Measurements from ENCODE around the gene C2orf80.
"Not testable (repeated sequence)": the region's sequence is repeated elsewhere in the genome, so short reads cannot be mapped to it uniquely, and the experiment has no call there.

The C2orf80 gene

GRCh38 chr2:208128136-208128535, 61.7 kb downstream of the C2orf80 start:
- no peaks in the 10 kb centered on the region for H3K27me3 ChIP-seq
- H3K9me3 ChIP-seq (replicated peaks in 1 of 11): peaks cover 0 to 5% (median 0%) of the 10 kb centered on the region in 11 experiments; a peak in 3 of 22 replicates
- no peak overlapping the region for H3K9ac ChIP-seq
- H3K27ac ChIP-seq: no peak overlapping the region
- no peak overlapping the region for H3K4me2 ChIP-seq
- no peaks in the 10 kb centered on the region for H4K20me1 ChIP-seq
- H3K4me3 ChIP-seq: no peak overlapping the region
- H3K36me3 ChIP-seq: no peaks in the 10 kb centered on the region
- no peaks in the 10 kb centered on the region for H3K4me1 ChIP-seq
- no peak for TF ChIP-seq Cebpa-rat (IDR thresholded peaks at IDR 0.05)

DNA sequence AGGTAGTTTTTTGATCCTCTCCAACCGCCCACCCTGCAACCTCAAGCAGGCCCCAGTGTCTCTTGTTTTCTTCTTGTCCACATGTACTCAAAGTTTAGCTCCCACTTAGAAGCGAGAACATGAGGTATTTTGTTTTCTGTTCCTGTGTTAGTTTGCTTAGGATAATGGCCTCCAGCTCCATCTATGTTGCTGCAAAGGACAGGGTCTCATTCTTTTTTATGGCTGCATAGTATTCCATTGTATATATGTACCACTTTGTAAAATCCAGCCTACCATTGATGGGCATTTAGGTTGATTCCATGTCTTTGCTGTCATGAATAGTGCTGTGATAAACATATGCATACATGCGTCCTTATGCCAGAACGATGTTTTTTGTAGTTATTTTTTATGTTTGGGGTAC, 62.7 kb downstream of the C2orf80 start:
- peaks cover 0 to 5% (median 0%) of the 10 kb centered on the region in 11 experiments; a peak in 3 of 22 replicates for H3K9me3 ChIP-seq (replicated peaks in 1 of 11)
- H3K4me1 ChIP-seq: no peaks in the 10 kb centered on the region
- no peak overlapping the region for H3K4me2 ChIP-seq
- H3K36me3 ChIP-seq: no peaks in the 10 kb centered on the region
- H4K20me1 ChIP-seq: no peaks in the 10 kb centered on the region
- H3K4me3 ChIP-seq: no peak overlapping the region
- no peak overlapping the region for H3K9ac ChIP-seq
- TF ChIP-seq Cebpa-rat (IDR thresholded peaks at IDR 0.05): no peak
- no peaks in the 10 kb centered on the region for H3K27me3 ChIP-seq
- no peak overlapping the region for H3K27ac ChIP-seq

DNA sequence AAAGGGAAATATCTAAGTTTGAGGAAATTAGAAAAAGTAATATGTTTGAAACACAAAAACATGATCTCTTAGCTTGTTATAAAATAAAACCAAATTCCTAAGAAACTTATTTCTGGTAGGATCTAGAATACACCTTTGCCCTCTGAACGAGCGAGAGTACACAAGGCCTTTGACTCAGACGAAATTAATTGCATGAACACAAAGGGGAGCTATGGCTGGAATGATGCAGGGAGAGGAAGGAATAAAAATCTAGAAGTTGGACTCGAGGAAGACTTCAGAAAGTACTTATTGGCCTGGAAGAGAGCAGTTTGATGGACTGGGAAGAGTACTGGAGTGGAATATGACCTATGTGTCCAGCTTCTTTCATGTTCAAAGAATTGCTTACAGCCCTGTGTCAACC, 64.6 kb downstream of the C2orf80 start:
- Histone ChIP-seq H3K4me1 (no peaks in the 10 kb centered on the region), H3K9ac (no peak overlapping the region), H3K27me3 (no peaks in the 10 kb centered on the region), H3K4me3 (no peak overlapping the region), H3K9me3 (replicated peaks in 1 of 11) (peaks cover 0 to 5% (median 0%) of the 10 kb centered on the region in 11 experiments; a peak in 3 of 22 replicates), H4K20me1 (no peaks in the 10 kb centered on the region), H3K36me3 (no peaks in the 10 kb centered on the region), H3K4me2 (no peak overlapping the region), H3K27ac (no peak overlapping the region)
- TF ChIP-seq Cebpa-rat (IDR thresholded peaks at IDR 0.05): no peak

- not testable (repeated sequence) for H3K4me2 ChIP-seq; H3K27me3 ChIP-seq; H4K20me1 ChIP-seq; H3K27ac ChIP-seq; H3K9ac ChIP-seq; H3K4me1 ChIP-seq; H3K4me3 ChIP-seq; H3K9me3 ChIP-seq (replicated peaks in 1 of 11); H3K36me3 ChIP-seq
These were observed 65.7 kb downstream of the C2orf80 start, which contains the start of gene CRYGD for GRCh38 chr2:208124013-208124715. Gene CRYGD, minus strand, starts transcription at chr2:208124524. Its CDS starts 51 bp downstream, at chr2:208124473.

DNA sequence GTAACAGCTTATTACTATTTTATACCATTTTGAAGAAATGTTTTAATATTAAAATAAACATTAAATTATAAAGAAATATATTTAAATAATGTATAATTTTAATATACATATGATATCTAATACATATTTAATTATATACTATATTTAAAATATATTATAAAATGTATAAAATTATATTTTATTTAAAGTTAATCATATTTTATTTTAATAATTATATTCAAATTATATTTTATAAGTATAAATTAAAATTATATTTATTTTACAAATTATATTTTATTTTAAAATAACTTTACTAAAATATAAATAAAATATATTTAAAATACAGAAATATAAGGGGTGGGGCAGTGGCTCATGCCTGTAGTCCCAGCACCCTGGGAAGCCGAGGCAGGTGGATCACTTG, 67.6 kb downstream of the C2orf80 start:
- Histone ChIP-seq H3K4me3 (no peak overlapping the region), H3K4me1 (no peaks in the 10 kb centered on the region), H3K36me3 (no peaks in the 10 kb centered on the region), H3K9ac (no peak overlapping the region), H3K9me3 (replicated peaks in 1 of 11) (peaks cover 0 to 5% (median 0%) of the 10 kb centered on the region in 11 experiments; a peak in 2 of 22 replicates), H3K4me2 (no peak overlapping the region), H3K27ac (no peak overlapping the region), H3K27me3 (no peaks in the 10 kb centered on the region), H4K20me1 (no peaks in the 10 kb centered on the region)
- TF ChIP-seq Cebpa-rat (IDR thresholded peaks at IDR 0.05): no peak

DNA sequence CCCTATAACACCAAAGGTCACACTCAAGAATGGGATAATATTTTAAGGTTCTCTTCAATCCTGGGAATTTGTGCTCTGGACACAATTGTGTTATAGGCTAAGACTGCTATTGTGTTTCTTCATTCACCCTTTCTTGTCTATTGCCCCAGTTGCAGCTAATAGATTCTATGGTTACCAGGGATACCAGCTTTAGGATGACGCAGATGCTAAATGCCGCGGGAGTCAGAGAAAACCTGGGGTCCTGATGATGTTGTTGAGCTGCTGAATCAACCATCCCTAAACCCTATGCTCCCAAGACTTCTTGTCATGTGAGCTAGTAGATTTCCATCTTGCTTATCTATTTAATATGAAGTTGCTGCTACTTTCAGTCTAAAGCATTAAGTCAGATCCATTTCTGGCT, 70.9 kb downstream of the C2orf80 start:
- no peaks in the 10 kb centered on the region for H4K20me1 ChIP-seq
- H3K4me1 ChIP-seq: no peaks in the 10 kb centered on the region
- no peak overlapping the region for H3K9ac ChIP-seq
- H3K27ac ChIP-seq: no peak overlapping the region
- no peak overlapping the region for H3K4me2 ChIP-seq
- no peaks in the 10 kb centered on the region for H3K27me3 ChIP-seq
- no peak for TF ChIP-seq Cebpa-rat (IDR thresholded peaks at IDR 0.05)
- no peak overlapping the region for H3K4me3 ChIP-seq
- H3K36me3 ChIP-seq: no peaks in the 10 kb centered on the region
- no peaks in the 10 kb centered on the region for H3K9me3 ChIP-seq (replicated peaks in 1 of 11)

- not testable (repeated sequence) for H3K4me2 ChIP-seq; H3K27me3 ChIP-seq; H3K4me3 ChIP-seq; H4K20me1 ChIP-seq; H3K27ac ChIP-seq; H3K9ac ChIP-seq; H3K4me1 ChIP-seq; H3K36me3 ChIP-seq; H3K9me3 ChIP-seq (replicated peaks in 1 of 11)
These were observed 72.4 kb downstream of the C2orf80 start for GRCh38 chr2:208117390-208117789.
